Activated naive CD8-positive, alpha-beta T cell treated with anti-CD3 and anti-CD28 coated beads for 36 hours (primary cell): ENCODE data around the gene CFAP20. TPM values are rescaled to one million over a fixed set of nuclear protein-coding genes. Genes with fewer than 3 reads are reported as not detected.
"Not testable (repeated sequence)": the region's sequence is repeated elsewhere in the genome, so short reads cannot be mapped to it uniquely, and the experiment has no call there.

ENCODE experiments used
- DNase-seq: peaks from one replicate; pipeline ENCODE4 v3.0.0; 2021
- H3K27ac Mint-ChIP-seq: one replicate; pipeline ENCODE4 v1.8.0; 2022; ENCODE audit warnings: mild to moderate bottlenecking, moderate library complexity, mixed read lengths
- H3K27me3 Mint-ChIP-seq: one replicate; pipeline ENCODE4 v1.8.0; 2022; ENCODE audit warnings: mild to moderate bottlenecking, mixed read lengths
- H3K36me3 Mint-ChIP-seq: one replicate; pipeline ENCODE4 v1.8.0; 2021; ENCODE audit warnings: mild to moderate bottlenecking, mixed read lengths
- H3K4me1 Mint-ChIP-seq: one replicate; pipeline ENCODE4 v1.8.0; 2021; ENCODE audit warnings: mixed read lengths
- H3K4me3 Mint-ChIP-seq: one replicate; pipeline ENCODE4 v1.8.0; 2022; ENCODE audit warnings: mild to moderate bottlenecking, moderate library complexity, mixed read lengths
- H3K9me3 Mint-ChIP-seq: one replicate; pipeline ENCODE4 v1.8.0; 2022; ENCODE audit warnings: mixed read lengths
- total RNA-seq, 2 experiments: library from RNA; stranded (reverse); gene quantifications; one replicate each; pipeline ENCODE4 v1.2.3, GENCODE V29; 2021

CFAP20 gene
- total RNA-seq, 2 experiments from 2014 or later: 57.6 to 59.3 TPM

DNA sequence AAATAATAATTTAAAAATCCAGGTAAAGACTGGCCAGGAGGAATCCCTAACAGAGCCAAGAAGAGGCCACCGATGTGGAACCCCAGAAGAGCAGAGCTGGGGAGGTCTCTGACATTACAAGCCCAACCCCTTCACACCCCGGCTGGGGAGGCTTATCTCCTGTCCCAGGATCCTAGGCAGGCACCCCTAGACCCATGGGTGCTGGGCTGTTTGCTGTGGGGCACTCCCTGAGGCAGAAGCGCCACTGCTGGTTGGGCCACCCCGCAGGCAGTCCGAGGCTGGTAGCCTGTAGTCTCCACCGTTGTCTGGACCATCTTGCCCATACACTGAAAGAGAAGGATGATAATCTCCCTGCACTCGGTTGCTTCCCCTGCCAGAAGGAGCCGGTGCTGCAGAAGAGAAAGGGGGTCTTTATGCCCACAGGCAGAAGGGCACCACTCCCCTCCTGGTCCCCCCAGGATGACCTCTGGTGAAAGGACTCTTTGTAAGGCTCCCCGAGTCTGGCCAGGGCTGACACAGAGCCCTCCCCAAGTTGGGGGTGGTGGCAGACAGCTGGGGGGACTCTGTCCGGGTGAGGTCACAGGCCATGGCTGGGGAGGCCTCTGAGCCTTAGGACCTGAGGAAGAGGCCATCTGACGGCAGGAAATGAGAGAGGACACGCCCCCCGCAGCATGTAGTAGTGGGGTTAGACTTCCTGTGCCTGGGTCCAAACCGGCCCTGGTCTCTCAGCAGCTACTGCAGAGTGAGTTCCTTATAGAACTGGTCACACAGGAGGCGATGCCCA is 34.2 kb downstream of the CFAP20 start:
- Mint-ChIP-seq H3K27me3 (no peaks in the 10 kb centered on the region), H3K4me3 (no peak overlapping the region), H3K36me3 (no peaks in the 10 kb centered on the region), H3K27ac (no peak overlapping the region), H3K4me1 (no peaks in the 10 kb centered on the region), H3K9me3 (no peaks in the 10 kb centered on the region)
- DNase-seq: no peak

DNA sequence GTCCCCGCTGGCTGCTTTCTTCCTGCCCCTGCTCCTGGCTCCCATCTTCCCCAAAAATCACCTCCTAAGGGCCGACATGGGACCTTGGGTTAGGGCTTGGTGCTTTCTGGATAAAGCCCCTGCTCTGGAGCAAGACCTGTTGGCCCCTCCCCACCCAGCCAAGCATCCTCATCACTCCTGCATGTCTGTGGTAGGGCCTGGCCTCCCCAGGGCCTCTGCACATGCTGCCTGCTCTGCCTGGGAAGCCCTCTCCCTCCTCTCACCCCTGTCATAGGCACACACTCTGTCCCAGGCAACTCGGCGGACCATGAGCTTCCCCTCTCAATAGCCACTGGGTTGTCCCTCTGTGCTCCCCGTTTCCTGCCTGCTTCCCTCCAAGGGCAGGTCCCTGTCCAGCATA is 35.2 kb downstream of the CFAP20 start:
- Mint-ChIP-seq H3K27me3 (no peaks in the 10 kb centered on the region), H3K27ac (no peak overlapping the region), H3K4me3 (no peak overlapping the region), H3K9me3 (no peaks in the 10 kb centered on the region), H3K36me3 (no peaks in the 10 kb centered on the region), H3K4me1 (no peaks in the 10 kb centered on the region)
- no peak for DNase-seq

DNA sequence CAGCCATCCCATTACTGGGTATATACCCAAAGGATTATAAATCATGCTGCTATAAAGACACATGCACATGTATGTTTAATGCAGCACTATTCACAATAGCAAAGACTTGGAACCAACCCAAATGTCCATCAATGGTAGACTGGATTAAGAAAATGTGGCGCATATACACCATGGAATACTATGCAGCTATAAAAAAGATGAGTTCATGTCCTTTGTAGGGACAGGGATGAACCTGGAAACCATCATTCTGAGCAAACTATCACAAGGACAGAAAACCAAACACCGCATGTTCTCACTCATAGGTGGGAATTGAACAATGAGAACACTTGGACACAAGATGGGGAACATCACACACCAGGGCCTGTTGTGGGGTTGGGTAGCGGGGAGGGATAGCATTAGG is 38.8 kb downstream of the CFAP20 start:
- H3K4me3 Mint-ChIP-seq, DNase-seq, H3K36me3 Mint-ChIP-seq, H3K27me3 Mint-ChIP-seq, H3K4me1 Mint-ChIP-seq, H3K9me3 Mint-ChIP-seq, H3K27ac Mint-ChIP-seq: not testable (repeated sequence)

DNA sequence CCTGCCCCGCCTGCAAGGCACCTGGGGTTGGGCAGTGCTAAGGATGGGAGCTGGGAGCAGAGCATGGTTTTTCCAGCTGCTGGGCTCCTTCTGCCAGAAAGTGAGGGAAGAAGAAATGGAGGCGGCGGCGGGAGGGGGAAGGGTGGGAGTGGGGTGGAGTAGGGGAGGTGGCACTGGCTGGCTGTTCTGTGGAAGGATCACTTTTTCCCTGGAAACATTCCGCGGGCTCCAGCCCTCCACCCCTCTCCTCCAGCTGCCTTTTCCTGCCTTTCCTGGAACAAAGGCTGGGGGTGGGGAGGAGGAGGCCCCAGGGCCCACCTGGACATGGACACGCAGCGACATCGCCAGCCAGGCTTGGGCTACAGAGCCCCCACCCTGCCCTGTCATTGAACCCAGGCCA is 41.1 kb downstream of the CFAP20 start:
- no peaks in the 10 kb centered on the region for H3K9me3 Mint-ChIP-seq
- no peak for DNase-seq
- no peaks in the 10 kb centered on the region for H3K4me1 Mint-ChIP-seq
- H3K27me3 Mint-ChIP-seq: no peaks in the 10 kb centered on the region
- no peaks in the 10 kb centered on the region for H3K36me3 Mint-ChIP-seq
- H3K4me3 Mint-ChIP-seq: no peak overlapping the region
- no peak overlapping the region for H3K27ac Mint-ChIP-seq

DNA sequence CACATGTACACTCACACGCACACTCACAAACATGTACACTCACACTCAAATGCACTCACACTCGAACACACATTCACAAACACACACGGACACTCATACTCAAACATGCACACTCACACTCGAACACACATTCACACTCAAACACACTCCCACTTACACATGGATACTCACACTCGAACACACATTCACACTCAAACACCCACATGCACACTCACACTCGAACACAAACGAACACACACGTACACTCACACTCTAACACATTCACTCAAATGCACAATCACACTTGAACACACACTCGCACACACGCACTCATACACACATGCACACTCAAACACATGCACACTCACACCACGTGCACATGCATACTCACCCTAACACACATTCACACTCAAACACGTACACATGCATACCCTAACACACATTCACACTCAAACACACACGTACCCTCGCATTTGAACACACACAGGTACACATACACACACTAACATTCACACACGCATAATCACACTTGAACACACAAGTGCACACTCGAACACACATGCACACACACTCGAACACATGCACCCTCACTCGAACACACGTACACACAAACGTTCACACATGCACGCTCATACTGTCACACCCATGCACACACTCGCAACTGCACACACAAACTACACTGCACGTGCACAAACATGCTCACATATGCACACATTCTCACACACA is 41.8 kb downstream of the CFAP20 start:
- Mint-ChIP-seq H3K36me3 (no peaks in the 10 kb centered on the region), H3K27ac (no peak overlapping the region), H3K9me3 (no peaks in the 10 kb centered on the region), H3K4me1 (no peaks in the 10 kb centered on the region), H3K4me3 (no peak overlapping the region), H3K27me3 (no peaks in the 10 kb centered on the region)
- DNase-seq: no peak

DNA sequence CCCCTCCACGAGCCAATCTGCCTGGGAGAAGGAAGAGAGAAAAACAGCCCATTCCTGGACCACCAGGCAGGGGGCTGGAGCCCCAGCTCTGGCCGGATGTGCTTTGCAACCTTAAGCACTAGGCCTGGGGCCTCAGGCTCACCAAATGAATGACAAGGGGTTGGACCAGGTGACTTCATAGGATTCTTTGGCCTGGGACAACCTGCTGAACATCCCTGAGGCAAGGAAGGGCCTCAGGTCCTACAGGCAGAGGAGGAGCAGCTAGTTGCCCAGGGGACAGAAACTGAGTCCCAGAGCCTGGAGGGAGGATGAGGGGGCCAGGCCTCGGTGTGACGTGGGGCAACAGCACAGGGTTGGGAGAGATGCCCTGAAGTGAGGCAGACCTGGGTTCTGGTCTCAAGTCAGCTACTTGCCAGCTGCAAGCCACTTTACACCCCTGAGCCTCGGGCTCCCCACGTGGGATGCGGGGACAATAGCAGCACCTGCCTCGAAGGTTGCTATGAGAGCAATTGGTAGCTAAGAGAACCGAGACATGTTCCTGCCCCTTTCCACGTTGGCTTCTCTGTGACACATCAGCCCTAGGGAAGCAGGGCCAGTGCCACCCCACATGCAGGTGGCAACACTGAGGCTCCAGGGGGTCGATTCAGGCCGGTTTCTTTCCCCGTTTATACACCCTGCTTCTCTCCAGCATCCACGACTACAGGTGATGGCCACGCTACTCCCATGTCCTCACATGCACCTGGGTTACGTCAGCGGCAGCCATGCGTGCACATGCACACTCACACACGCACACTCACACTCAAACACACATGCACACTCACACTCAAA is 42.6 kb downstream of the CFAP20 start:
- Mint-ChIP-seq H3K4me3 (no peak overlapping the region), H3K9me3 (no peaks in the 10 kb centered on the region), H3K27ac (no peak overlapping the region), H3K27me3 (no peaks in the 10 kb centered on the region), H3K4me1 (no peaks in the 10 kb centered on the region), H3K36me3 (no peaks in the 10 kb centered on the region)
- no peak for DNase-seq

DNA sequence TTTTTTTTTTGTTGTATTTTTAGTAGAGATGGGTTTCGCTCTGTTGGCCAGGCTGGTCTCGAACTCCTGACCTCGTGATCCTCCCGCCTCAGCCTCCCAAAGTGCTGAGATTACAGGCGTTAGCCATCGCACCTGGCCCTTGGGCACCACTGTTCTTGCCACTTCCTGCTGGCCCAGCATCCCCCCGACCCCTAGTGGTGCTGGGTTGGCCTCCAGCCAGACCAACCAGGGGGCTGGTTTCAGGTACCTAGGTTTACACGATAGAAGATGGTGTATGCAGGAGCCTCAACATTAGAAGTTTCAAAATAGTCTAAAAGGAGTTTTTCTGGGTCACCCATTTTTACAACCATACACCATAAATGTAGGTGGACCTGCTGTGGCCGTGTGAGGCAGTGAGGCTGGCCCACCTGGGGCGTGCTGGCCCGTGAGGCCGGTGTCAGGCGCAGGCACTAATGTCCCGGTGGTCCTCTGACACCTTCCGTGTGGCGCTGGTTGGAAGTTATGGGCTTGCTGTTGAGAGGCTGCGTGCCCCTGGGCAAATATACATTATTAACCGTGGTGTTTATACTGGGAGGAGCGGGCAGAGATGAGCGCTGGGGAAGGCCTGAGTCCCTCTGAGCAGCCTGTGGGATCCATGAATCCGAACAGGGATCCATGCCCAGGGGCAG is 43.5 kb downstream of the CFAP20 start:
- DNase-seq: no peak
- no peaks in the 10 kb centered on the region for H3K36me3 Mint-ChIP-seq
- no peak overlapping the region for H3K27ac Mint-ChIP-seq
- no peaks in the 10 kb centered on the region for H3K9me3 Mint-ChIP-seq
- H3K4me3 Mint-ChIP-seq: no peak overlapping the region
- no peaks in the 10 kb centered on the region for H3K27me3 Mint-ChIP-seq
- no peaks in the 10 kb centered on the region for H3K4me1 Mint-ChIP-seq

DNA sequence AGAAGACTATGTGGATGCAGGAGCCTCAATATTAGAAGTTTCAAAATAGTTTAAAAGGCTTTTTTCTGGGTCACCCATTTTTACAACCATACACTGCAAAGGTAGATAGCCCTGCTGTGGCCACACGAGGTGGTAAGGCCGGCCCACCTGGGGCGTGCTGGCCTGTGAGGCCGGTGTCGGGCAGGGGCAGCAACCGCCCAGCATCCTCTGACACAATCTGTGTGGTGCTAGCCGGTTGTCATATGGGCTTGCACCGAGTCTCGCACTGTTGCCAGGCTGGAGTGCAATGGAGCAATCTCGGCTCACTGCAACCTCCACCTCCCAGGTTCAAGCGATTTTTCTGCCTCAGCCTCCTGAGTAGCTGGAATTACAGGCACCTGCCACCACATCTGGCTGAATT is 44.0 kb downstream of the CFAP20 start:
- Mint-ChIP-seq H3K4me1 (no peaks in the 10 kb centered on the region), H3K27ac (no peak overlapping the region), H3K27me3 (no peaks in the 10 kb centered on the region), H3K9me3 (no peaks in the 10 kb centered on the region), H3K36me3 (no peaks in the 10 kb centered on the region), H3K4me3 (no peak overlapping the region)
- no peak for DNase-seq

DNA sequence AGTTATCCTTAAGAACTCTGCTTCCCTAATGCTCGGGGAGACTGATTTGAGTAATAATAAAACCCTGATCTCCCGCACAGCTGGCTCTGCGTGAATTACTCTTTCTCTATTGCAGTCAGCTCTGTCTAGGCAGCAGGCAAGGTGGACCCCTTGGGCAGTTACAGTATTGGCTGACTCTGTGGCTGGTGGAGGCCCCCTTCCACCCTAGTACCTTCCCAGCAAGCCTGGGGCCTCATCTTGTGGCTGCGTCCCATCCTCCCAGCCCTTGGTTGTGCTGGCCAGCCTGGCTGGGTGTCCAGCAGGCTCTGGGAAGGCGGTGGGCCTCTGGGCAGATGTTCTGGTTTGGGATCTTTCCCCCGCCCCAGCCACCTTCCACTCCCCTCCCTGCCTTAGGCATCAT is 44.5 kb downstream of the CFAP20 start:
- H3K27me3 Mint-ChIP-seq: no peaks in the 10 kb centered on the region
- no peaks in the 10 kb centered on the region for H3K4me1 Mint-ChIP-seq
- DNase-seq: no peak
- H3K27ac Mint-ChIP-seq: no peak overlapping the region
- no peaks in the 10 kb centered on the region for H3K36me3 Mint-ChIP-seq
- no peaks in the 10 kb centered on the region for H3K9me3 Mint-ChIP-seq
- H3K4me3 Mint-ChIP-seq: no peak overlapping the region

DNA sequence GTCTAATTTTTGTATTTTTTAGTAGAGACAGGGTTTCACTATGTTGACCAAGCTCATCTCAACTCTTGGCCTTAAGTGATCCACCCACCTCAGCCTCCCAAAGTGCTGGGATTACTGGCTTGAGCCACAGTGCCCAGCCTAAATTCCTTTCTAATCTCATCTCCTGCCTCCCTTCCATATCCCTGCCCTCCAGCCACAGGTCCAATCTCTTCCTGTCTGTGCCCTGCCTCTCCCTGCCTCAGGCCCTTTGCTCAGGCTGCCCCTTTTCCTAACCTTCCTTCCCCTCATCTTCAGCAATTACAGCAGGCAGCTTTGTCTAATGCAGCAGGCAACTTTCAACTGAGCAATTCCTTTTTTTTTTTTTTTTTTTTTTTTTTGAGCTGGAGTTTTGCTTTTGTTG is 46.8 kb downstream of the CFAP20 start:
- Mint-ChIP-seq H3K4me1 (no peaks in the 10 kb centered on the region), H3K36me3 (no peaks in the 10 kb centered on the region), H3K9me3 (no peaks in the 10 kb centered on the region), H3K27me3 (peaks cover 5% of the 10 kb centered on the region), H3K27ac (no peak overlapping the region), H3K4me3 (no peak overlapping the region)
- DNase-seq: no peak

DNA sequence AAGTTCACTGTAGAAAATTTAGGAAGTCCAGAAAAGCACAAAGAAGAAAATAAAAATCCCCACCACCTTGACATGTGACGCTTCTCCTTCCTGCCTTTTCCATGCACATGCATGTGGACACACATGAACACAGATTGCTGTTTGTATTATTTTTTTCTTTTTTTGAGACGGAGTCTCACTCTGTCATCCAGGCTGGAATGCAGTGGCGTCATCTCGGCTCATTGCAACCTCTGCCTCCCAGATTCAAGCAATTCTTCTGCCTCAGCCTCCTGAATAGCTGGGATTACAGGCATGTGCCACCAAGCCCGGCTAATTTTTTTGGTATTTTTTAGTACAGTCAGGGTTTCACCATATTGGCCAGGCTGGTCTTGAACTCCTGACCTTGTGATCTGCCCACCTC is 48.5 kb downstream of the CFAP20 start:
- H3K27ac Mint-ChIP-seq: not testable (repeated sequence)

DNA sequence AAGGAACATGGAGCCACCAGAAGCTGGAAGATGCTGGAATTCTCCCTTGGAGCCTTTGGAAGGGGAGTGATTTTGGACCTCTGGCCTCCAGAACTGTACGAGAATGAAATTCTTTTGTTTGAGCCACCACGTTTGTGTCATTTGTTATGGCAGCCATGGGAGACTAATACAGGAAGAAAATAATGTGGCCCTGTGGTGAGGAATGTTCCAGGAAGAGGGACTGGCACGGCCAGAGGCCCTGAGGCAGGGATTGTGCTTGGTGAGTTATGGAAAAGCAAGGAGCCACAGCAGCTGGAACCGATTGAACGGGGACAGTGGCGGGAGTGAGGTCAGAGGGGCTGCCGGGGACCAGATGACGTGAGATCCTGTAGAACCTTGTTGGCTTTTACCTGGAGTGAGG is 51.4 kb downstream of the CFAP20 start:
- peaks cover 7% of the 10 kb centered on the region for H3K9me3 Mint-ChIP-seq
- no peak overlapping the region for H3K27ac Mint-ChIP-seq
- no peaks in the 10 kb centered on the region for H3K36me3 Mint-ChIP-seq

More for the DNA sequence above, 48.5 kb downstream of the CFAP20 start:
- not testable (repeated sequence) for H3K4me1 Mint-ChIP-seq, H3K27me3 Mint-ChIP-seq, DNase-seq, H3K36me3 Mint-ChIP-seq, H3K4me3 Mint-ChIP-seq, H3K9me3 Mint-ChIP-seq

DNA sequence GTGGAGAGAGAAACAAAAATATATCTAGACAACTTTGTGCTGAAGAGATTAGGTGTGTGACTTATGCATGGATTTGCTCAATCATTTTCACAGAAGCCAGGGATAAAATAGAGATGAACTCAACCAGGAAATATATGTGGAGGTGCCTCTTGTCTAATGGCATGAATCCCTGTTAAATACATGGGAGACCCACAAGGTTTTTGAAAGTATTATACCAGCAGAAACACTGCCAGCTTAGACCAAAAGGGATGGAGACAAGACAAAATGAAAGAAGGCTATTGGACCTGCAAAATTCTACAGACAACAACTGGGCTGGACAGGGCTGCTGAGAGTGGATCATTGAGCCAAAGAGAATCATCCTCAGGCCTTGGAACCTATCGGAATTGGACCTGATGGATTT is 52.7 kb downstream of the CFAP20 start:
- no peaks in the 10 kb centered on the region for H3K4me1 Mint-ChIP-seq
- no peaks in the 10 kb centered on the region for H3K36me3 Mint-ChIP-seq
- H3K27ac Mint-ChIP-seq: no peak overlapping the region
- peaks cover 7% of the 10 kb centered on the region for H3K9me3 Mint-ChIP-seq
- no peak for DNase-seq
- peaks cover 5% of the 10 kb centered on the region for H3K27me3 Mint-ChIP-seq
- no peak overlapping the region for H3K4me3 Mint-ChIP-seq

More for the DNA sequence above, 51.4 kb downstream of the CFAP20 start:
- DNase-seq: no peak
- Mint-ChIP-seq H3K4me3 (no peak overlapping the region), H3K4me1 (no peaks in the 10 kb centered on the region), H3K27me3 (peaks cover 5% of the 10 kb centered on the region)

DNA sequence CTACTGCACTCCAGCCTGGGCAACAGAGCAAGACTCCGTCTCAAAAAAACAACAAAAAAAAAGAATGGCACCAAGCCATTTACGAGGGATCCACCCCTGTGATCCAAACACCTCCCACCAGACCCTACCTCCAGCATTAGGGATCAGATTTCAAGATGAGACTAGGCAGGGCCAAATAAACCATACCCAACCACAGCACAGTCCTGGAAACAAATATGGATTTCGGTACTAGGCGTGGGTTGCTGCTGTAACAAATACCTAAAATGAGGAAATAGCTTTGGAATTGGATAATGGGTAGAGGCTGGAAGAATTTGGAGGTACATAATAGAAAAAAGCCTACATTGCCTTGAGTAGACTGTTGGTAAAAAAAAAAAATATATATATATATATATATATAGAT is 54.5 kb downstream of the CFAP20 start:
- no peak for DNase-seq
- peaks cover 7% of the 10 kb centered on the region for H3K9me3 Mint-ChIP-seq
- no peaks in the 10 kb centered on the region for H3K36me3 Mint-ChIP-seq
- H3K27me3 Mint-ChIP-seq: peaks cover 5% of the 10 kb centered on the region
- no peak overlapping the region for H3K4me3 Mint-ChIP-seq
- H3K4me1 Mint-ChIP-seq: no peaks in the 10 kb centered on the region
- no peak overlapping the region for H3K27ac Mint-ChIP-seq

DNA sequence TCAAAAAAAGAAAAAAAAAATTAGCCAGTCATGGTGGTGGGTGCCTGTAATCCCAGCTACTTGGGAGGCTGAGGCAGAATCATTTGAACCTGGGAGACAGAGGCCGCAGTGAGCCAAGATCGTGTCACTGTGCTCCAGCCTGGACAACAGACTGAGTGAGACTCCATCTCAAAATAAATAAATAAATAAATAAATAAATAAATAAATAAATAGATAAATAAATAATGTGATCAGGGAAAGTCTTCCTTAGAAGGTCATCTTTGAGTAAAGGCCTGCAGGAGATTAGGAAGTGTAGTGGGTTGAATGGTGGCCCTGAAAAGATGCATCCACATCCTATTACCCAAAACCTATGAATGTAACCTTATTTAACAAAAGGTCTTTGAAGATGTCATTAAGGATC is 56.1 kb downstream of the CFAP20 start:
- H3K9me3 Mint-ChIP-seq, H3K27me3 Mint-ChIP-seq, H3K36me3 Mint-ChIP-seq, H3K4me1 Mint-ChIP-seq, H3K4me3 Mint-ChIP-seq, DNase-seq, H3K27ac Mint-ChIP-seq: not testable (repeated sequence)
